Stimulated activated CD8-positive, alpha-beta memory T cell treated with anti-CD3 and anti-CD28 coated beads, Interleukin-15, amount 100 ng/mL, for 1 hour (primary cell): ENCODE data around the gene CDKAL1.
"Not testable (repeated sequence)": the region's sequence is repeated elsewhere in the genome, so short reads cannot be mapped to it uniquely, and the experiment has no call there.

Experiments
- DNase-seq: peaks from one replicate; pipeline ENCODE4 v3.0.0-alpha.2; 2020; ENCODE audit warnings: low read depth

The CDKAL1 gene

DNA sequence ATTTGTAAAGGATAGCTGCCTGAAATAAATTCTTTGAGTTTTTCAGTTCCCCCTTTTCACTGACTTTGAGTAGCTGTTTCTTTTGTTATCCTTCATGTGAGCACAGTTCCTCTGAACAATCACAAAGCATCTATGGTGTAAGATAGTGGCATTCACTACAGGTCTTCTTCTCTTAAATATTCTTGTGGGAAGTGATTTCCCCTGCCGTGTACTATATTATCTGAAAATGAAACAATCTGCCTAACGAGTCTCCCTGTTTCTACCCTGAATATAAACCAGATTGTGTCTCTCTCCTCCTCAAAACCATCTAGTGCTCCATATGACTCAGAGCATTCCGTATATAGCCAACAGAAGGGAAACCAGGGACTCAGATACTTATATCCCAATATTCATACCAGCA, 679.2 kb downstream of the CDKAL1 start:
- no peak for DNase-seq

DNA sequence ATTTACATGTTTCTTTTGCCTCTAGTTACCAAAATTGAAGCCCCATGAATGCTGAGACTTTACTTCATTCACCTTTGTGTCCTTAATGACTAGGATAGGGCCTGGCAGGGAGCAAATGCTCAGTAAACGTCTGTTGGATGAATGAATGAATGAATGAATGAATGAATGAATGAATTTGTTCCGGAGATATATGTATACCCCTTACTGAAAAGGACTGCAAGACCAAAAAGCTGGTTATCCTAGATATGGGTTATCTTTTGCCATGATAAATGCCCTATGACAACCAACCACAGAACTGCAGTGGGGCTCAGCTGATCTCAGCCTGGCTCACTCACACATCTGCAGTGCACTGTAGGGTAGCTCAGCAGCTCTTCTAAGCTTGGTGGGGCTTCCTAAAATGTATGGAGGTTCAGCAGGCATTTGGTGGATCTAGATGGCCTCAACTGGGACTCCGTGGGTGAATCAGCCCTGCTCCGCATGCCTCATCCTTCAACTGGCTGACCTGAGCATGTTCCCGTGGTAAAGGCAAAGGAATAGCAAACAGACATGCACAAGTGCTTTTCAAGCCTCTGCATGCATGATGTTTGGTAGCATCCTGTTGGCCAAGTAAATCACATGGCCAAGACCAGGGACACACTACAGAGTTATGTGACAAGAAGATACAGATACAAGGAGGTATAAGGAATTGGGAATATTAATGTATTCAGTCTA, 680.6 kb downstream of the CDKAL1 start:
- no peak for DNase-seq

DNA sequence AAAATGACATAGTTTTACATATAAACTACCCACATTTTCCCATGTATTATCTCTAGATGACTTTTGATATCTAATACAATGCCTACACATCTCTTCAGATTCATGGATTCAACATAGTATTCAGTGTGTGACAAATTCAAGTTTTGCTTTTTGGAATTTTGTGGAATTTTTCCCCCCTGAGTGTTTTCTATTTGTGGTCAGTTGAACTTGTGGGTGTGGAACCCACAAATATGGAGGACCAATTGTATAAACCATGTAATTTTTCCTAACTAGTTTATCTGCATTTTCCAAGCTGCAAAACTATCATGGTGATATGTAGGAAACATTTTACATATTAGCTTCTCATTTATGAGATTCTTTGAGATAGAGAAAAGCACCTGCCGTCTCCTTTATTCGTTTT, 685.0 kb downstream of the CDKAL1 start:
- no peak for DNase-seq

DNA sequence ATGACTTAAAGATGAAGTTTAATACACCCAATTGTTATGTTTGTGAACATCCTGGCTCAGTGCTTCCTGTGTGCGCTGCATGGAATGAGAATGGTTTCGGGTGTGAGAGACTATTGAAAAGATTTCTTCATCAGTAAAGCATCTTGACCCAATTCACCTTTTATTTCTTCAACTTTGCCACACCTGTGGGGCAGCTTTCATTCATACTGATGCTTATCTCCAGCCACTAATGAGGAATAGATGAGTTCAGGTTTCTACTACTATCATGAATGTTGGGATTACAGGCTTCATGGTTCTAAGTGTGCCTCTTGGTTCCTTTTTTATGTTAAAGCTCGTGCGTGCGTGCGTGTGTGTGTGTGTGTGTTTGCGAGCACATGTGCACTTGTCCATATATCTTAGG, 685.6 kb downstream of the CDKAL1 start:
- no peak for DNase-seq

DNA sequence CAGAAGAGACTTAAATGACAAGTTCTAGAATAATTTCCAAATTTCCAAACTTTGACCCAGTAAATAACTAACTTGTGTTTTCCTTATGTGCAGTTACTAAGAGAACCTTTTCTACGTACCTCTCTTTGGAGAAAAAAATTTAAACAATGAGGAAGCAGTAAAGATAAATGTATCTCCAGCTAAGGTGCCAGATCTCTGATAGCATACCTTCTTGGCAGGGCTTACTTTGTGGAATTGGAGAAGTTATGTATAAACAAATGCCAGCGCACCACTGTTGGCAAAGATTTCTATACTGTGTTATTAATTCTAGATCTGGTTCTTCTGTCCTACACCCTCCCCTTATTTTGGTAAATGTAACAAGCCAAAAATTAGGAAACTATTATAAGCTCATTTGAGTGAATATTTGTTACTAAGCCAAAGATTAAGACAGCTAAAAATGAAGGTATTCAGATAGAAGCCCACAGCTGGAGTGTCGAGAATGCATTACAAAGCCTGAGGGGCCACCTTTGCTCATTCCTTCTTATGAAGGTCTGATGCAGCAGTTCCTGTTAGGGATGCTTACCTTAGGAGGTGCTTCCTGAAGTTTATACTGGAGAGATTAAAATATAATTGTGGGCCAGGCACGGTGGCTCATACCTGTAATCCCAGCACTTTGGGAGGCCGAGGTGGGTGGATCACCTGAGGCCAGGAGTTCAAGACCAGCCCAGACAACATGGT, 686.2 kb downstream of the CDKAL1 start:
- no peak for DNase-seq

DNA sequence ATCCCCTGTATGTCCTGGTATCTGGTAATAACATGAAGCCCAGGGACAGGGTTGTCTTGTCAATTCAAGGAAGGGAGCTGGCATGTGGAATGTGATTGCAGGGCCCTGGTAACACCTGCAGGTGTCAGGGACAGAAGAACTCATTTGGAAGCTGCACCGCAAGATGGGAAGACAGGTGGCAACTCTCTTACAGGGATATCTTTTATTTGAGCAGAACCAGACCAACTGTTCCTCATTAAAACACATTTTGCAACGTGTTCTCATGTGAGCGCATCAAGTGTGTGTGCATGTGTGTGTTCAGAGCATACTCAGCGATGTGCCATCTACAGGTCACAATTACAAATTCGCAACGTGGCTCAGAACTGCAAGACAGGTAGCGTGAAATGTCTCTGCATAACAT, 688.4 kb downstream of the CDKAL1 start:
- no peak for DNase-seq

DNA sequence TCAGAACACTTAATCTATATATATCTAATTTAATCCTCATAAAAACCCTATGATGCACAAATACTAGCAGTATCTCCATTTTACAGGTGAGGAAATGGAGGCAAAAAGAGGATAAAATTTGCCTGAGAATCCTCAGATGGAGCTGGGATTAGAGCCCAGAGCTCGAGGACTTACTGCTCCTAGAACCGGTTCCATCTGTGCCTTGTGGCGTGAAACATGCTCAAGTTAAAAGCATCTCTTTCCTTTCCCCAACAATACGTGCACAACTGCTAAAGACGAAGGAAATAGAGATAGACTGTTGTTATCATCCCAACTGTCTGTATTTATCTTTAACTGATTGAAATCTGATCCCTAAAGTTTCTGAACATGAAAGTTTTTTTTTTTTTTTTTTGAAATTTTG, 691.7 kb downstream of the CDKAL1 start:
- no peak for DNase-seq

DNA sequence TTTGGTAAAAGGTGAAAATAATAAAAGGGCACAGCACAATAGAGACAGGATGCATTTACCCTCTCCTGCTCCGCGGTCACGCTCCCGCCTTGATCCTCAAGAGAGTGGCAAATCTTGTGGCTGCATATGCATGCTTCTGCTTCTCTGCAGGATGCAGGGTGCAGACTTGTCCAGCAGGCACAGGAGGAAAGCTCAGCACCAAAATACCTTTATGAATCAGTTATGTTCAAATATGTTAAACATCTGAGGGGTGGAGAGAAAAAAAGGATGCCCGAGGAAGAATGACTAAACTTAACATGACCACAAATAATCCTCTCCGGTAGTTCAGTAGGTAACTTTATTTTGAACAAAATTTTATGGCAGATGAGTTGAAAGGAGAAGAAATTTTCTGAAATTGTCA, 693.2 kb downstream of the CDKAL1 start:
- no peak for DNase-seq

DNA sequence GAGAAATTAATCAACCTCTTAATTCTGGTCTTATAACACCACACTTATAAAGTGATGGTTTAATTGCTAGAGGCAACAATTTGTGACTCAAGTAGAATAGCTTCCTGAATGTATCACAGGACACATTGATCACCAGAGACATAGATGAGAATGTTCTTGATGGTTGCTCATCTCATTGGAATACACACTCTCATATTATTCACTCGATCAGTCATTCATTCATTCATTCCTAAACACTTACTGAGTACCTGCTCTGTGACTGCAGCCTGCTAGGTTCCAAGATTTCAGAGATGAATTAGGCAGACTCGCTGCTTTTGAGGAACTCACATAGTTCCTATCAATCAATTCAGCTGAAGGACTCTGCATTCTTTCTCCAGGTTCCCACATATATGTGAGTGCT, 694.2 kb downstream of the CDKAL1 start:
- DNase-seq = no peak

DNA sequence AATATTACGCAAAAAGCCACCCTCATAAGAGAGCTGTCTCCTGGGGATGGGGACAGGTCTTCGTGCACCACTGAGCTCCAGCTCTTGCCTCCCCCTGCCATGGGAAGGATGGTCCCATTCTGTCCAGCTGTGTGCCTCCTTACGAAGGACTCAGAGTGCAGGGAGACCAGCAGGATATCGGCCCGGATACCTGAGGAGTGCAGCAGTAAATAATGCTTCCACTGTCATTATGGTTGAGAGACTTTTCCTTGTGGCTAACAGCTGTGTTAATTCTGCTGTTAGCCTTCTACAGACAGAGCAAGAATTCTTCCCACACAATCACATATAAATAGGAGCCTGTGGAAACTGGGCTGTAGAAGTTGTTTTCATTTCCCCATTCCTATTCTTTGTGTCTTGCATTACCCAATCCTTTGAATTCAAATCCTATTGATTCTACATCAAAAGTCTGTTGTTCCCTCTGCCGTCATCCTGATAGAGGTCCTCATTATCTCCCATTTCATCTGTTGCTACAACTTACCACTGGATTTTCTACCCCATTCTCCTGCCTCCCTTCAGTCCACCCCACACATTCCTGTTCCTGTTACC, 694.7 kb downstream of the CDKAL1 start:
- no peak for DNase-seq

DNA sequence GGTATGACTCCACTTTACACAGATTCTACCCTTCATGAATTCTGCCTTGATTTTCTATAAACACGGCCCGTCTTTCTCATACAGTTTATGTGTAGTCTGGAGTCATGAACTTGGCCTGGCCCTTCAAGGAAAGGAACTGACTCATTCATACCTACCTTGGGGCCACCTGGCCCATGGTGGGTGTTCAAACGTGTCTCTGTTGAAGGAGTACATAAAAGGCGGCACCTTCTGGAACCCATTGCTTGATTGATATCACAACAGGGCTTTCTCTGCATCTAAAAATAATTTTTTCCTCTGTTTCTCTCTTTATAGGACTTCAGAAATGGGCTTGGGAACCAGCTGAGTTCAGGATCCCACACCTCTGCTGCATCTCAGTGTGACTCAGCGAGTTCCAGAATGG, 696.3 kb downstream of the CDKAL1 start:
- no peak for DNase-seq

DNA sequence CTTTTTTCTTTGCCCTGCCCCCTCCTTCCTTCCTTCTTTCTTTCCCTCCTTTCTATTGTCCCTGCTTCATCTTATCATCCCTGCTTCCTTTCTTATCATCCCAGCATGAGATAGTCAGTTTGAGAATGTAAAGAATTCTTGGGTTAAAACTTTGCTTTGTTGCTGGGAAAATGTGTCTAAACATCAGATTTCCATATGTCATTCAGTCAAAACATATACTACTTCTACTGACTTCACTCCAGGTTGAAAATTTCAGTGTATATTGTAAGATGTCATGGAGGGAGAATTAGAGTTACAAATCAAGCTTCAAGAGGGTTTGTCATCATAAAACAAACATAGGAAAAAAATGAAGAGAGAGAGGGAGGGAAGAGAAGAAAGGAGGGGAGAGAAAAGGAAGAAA, 700.9 kb downstream of the CDKAL1 start:
- DNase-seq = no peak

DNA sequence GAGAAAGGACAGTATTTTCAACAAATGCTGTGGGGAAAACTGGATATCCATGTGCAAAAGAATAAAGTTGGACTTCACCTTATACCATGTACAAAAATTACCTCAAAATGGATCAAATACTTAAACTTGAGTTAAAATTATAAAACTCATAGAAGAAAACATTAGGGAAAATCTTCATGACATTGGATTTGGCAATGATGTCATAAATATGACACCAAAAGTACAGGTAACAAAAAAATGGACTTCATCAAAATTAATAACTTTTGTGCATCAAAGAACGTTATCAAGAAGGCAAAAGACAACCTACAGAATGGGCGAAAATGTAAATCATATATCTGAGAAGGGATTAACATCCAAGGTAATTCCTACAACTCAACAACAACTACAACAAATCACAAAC, 704.0 kb downstream of the CDKAL1 start:
- no peak for DNase-seq

DNA sequence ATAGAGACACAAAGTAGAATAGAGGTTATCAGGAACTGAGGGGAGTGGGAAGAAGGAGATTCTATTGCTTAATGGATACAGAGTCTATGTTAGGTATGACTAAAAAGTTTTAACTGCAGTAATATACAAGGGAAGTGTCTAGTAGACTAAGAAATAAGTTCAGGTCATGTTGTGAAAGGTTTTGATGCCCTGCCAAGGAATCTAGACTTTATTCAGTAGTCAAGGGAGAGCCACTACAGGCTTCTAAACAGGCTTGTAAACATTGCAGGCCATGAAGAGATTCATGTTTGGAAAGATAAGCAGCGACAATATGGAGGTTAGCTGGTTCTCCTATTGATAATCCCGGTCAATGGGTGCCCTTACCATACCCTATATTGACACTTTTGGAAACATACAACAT, 706.5 kb downstream of the CDKAL1 start:
- no peak for DNase-seq

DNA sequence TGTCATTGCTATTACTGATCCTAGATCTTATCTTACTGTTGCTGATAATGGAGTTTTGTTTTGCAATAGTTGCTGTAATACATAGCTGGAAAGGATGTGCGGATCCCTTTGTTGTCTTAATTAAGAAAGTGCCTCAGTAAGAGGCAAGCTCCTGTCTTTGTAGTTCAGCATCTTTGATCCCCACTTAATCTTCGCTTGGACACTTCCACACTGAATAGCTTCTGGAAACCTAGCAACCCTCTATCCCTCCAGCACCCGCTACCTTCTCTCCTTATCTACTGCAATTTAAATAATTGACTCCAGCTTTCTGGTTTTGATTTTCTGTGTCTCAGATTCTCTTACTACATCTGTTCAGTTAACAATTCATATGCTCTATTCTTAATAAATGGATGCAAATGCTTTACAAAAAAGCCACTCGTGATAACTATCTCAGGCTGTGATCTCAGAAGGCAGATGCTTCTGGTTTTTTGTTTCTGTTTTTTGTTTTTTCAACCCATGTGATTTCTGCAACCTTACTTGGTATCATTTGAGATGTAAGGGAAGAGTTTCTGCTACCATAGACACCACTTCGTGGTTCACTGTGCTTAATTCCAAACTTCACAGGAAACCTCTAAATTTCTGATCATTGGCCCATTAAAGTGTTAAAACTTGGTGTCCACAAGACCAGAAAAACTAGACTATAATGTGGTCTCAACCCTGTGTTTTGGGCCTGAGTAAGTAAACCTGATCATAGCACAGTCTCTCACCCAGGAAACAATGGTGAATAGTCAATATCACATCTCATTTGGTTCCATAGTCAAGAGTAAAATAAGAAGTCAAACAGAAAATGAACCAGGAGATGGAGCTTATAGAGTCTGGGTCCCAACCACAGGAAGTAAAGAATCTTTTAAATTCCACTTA, 707.2 kb downstream of the CDKAL1 start:
- no peak for DNase-seq

DNA sequence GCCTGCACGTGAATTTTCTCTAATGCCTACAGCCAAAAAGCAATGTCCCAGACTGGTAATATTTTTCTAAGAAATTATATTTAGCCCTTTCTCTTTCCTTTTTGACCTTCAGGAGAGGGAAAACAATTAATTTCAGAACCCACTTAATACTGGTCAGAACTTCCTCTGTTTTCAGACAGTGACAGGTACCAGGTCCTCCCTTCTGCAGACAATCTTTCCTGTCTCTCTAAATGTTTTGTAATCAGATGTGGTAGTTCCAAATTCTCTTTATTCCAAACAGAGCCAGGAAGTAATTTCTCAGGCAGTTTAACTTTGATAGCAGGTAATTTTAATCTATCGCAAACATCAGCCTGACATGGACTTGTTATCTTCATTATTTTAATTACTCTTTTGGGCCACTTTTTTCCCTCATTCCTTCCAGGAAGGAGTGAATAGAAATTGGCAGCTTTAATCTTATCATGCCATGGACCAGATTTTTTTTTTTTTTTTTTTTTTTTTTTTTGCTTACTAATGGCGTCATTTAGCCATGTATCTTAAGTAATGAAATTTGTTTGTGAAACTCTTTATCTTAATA, 710.7 kb downstream of the CDKAL1 start:
- no peak for DNase-seq

DNA sequence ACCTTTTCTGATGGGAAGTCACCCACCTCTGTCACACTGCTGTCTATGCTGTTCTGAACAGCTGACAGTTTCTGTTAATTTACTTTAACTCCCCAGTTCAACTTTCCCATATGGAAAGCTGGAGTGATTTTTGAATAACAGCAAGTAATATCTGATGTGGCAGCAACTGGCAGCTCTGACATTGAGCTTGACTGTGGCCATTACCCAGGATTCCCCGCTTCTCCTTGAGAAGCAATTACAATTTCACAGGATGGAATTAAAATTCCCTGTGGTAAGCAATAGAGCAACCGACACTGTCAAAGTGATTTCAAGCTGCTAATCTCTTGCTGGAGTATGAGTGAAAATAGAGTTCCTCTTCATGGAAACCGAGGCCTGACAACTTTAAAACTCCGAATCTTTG, 711.2 kb downstream of the CDKAL1 start:
- no peak for DNase-seq

DNA sequence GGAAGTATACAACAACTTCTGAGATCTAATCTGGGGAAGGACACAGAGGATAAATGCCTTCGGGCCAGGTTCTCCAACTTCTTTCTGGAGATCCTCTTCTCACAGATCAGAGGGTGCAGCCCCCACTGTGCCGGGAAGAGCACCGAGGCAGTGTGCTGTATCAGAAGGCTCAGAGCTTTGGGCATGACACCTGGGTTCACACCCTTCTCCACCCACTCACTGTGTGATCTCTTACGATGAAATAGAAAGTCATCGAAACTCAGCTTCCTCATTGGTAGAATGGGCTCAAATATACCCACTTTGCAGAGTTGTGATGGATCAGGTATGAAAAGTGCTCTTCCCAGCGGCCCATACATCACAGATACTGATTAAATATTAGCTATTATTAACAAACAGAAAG, 711.8 kb downstream of the CDKAL1 start:
- no peak for DNase-seq

DNA sequence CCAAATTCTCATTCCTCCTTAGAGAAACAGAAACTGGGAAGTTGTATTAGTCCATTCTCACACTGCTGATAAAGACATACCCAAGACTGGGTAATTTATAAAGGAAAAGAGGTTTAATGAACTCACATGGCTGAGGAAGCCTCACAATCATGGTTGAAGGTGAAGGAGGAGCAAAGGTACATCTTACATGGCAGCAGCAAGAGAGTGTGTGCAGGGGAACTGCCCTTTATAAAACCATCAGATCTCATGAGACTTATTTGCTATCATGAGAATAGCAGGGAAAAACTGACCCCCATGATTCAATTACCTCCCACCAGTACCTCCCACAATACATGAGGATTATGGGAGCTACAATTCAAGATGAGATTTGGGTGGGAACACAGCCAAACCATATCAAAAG, 720.2 kb downstream of the CDKAL1 start:
- DNase-seq = not testable (repeated sequence)

DNA sequence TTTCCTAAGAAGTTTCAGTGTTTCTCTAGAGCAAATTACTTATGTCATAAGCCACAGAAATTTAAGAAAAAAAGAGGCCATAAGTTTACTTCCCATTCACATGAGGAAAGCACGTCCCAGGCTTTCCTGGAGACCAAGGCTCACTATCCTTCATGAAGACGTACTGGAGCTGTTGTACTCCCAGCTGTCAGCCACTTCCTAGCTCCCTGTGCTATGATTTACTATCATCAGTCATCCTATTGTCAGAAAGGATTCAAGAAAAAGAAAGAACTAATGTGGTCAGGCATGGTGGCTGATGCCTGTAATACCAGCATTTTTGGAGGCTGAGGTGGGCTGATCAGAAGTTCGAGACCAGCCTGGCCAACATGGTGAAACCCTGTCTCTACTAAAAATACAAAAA, 721.9 kb downstream of the CDKAL1 start:
- DNase-seq = no peak

DNA sequence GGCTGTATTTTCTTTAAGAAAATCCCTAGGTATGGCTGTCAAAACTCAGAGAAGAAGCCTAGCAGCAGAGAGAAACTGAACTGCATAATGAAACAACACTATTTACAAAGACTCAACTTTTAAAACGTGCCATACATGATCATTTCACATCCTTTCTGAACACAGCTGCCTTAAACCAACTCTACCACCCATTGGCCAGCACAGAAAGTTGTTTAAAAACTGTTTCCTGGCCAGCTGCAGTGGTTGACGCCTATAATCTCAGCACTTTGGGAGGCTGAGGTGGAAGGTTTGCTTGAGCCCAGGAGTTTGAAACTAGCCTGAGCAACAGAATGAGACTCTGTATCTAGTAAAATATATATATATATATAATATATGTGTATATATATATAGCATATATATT, 722.9 kb downstream of the CDKAL1 start:
- DNase-seq = no peak

DNA sequence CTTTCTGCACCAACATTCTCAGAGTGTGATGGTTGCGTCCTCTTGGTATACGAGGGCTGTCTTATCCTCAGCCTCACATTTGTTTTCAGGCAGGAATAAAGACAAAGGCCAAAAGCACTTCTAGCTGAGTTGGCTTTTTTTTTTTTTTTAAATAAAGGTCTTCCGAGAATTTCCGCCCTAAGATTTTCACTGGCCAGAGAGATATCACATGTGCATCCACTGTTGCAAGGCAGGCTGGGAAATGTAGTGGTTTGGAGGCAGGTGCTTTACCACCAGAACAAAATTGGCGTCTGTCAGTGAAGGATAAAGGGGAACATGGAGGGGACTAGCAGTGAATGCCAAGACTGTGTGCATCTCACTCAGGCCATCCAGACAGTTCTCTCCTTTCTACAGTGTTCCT, 724.4 kb downstream of the CDKAL1 start:
- no peak for DNase-seq
